Left hindlimb (tissue), 1 donor: ENCODE results near the gene PCSK7.

Source experiments
- DNase-seq: peaks from one replicate; pipeline ENCODE4 v3.0.0-alpha.2; 2018

Gene PCSK7

GRCh38 chr11:117230286-117230961 is 1.4 kb downstream of the PCSK7 start:
- no peak for DNase-seq

- DNase-seq = no peak
These were observed 2.0 kb downstream of the PCSK7 start for GRCh38 chr11:117229931-117230285.

GRCh38 chr11:117229411-117229810 is 2.5 kb downstream of the PCSK7 start:
- DNase-seq = no peak

- DNase-seq = no peak
These were observed 3.8 kb downstream of the PCSK7 start for GRCh38 chr11:117228091-117228490.

- peak; percentile 69 for DNase-seq
These were observed 5.2 kb downstream of the PCSK7 start for GRCh38 chr11:117226388-117227385.

GRCh38 chr11:117225553-117226170 is 6.2 kb downstream of the PCSK7 start:
- DNase-seq = no peak

- no peak for DNase-seq
These were observed 7.9 kb downstream of the PCSK7 start for GRCh38 chr11:117223741-117224689.

GRCh38 chr11:117222991-117223740 is 8.7 kb downstream of the PCSK7 start:
- DNase-seq = no peak

GRCh38 chr11:117221775-117222517 is 9.9 kb downstream of the PCSK7 start:
- peak; percentile 83 for DNase-seq

- DNase-seq = peak; percentile 77
These were observed 10.7 kb downstream of the PCSK7 start for GRCh38 chr11:117220999-117221774.

GRCh38 chr11:117220568-117220967 is 11.3 kb downstream of the PCSK7 start:
- DNase-seq = peak; percentile 84

GRCh38 chr11:117219995-117220394 is 11.9 kb downstream of the PCSK7 start:
- no peak for DNase-seq

- DNase-seq = no peak
These were observed 12.4 kb downstream of the PCSK7 start for GRCh38 chr11:117219455-117219854.

GRCh38 chr11:117219001-117219400 is 12.9 kb downstream of the PCSK7 start:
- no peak for DNase-seq

GRCh38 chr11:117218133-117218915 is 13.5 kb downstream of the PCSK7 start:
- DNase-seq = no peak

GRCh38 chr11:117217141-117218084 is 14.5 kb downstream of the PCSK7 start:
- DNase-seq = no peak

- DNase-seq = no peak
These were observed 17.3 kb downstream of the PCSK7 start for GRCh38 chr11:117214404-117215110.
